OCI-LY3 (cell line): ENCODE data around the gene PPIB.

Experiments
- H2AFZ ChIP-seq: fragments of 200-600, 300-600 bp; shearing (Covaris generic); 2 replicates; pipeline ENCODE4 v1.6.0; 2014; ENCODE audit warnings: antibody characterized with exemption, low read depth, low read length
- H3K27ac ChIP-seq: fragments of 200-600, 300-600 bp; sonication (generic); 2 replicates; pipeline ENCODE4 v1.5.1; 2014; ENCODE audit warnings: mild to moderate bottlenecking, low read length, moderate library complexity, mixed read lengths
- H3K27me3 ChIP-seq: fragments of 200-600, 300-600 bp; sonication (generic); 2 replicates; pipeline ENCODE4 v1.6.1; 2014; ENCODE audit warnings: low read depth, low read length, mixed read lengths
- H3K36me3 ChIP-seq: fragments of 200-600, 300-600 bp; sonication (generic); replicated peaks from 2 replicates; pipeline ENCODE3; 2014; ENCODE audit warnings: low read depth, low read length, mixed read lengths
- H3K4me1 ChIP-seq: fragments of 300-600, 200-600 bp; sonication (generic); 2 replicates; pipeline ENCODE4 v1.6.1; 2014; ENCODE audit warnings: low read length, mixed read lengths
- H3K4me2 ChIP-seq: fragments of 200-600, 300-600 bp; sonication (generic); 2 replicates; pipeline ENCODE4 v1.6.1; 2014; ENCODE audit warnings: low read length, mixed read lengths
- H3K4me3 ChIP-seq: fragments of 300-600, 200-600 bp; sonication (generic); 2 replicates; pipeline ENCODE4 v1.5.1; 2014; ENCODE audit warnings: antibody characterized with exemption, mild to moderate bottlenecking, low read length, moderate library complexity
- H3K79me2 ChIP-seq: fragments of 300-600, 200-600 bp; shearing (Covaris generic); 2 replicates; pipeline ENCODE4 v1.6.1; 2014; ENCODE audit warnings: mild to moderate bottlenecking, low read length, mixed read lengths
- H3K9ac ChIP-seq: fragments of 300-600, 200-600 bp; shearing (Covaris generic); 2 replicates; pipeline ENCODE4 v1.6.0; 2014; ENCODE audit warnings: mild to moderate bottlenecking, low read length, moderate library complexity
- H3K9me3 ChIP-seq: fragments of 200-600, 300-600 bp; shearing (Covaris generic); 2 replicates; pipeline ENCODE4 v1.6.1; 2014; ENCODE audit warnings: low read length, mixed read lengths; ENCODE audit not compliant: insufficient read depth
- H4K20me1 ChIP-seq: fragments of 200-600, 300-600 bp; sonication (generic); 2 replicates; pipeline ENCODE4 v1.6.1; 2016; ENCODE audit warnings: low read length, mixed read lengths; ENCODE audit not compliant: insufficient read depth
- EZH2phosphoT487 ChIP-seq: fragments of 200-600 bp; shearing (Covaris generic); IDR thresholded peaks from 2 replicates; pipeline ENCODE4 v1.6.1; 2018; ENCODE audit warnings: antibody characterized with exemption, mixed run types, low read depth
- TF ChIP-seq, protein P1 (sequence below): fragments of 200-600, 300-600 bp; sonication (generic); IDR thresholded peaks from 2 replicates; pipeline ENCODE4 v1.5.1; 2014; ENCODE audit warnings: antibody characterized with exemption, low read length, low read depth

The PPIB gene

DNA sequence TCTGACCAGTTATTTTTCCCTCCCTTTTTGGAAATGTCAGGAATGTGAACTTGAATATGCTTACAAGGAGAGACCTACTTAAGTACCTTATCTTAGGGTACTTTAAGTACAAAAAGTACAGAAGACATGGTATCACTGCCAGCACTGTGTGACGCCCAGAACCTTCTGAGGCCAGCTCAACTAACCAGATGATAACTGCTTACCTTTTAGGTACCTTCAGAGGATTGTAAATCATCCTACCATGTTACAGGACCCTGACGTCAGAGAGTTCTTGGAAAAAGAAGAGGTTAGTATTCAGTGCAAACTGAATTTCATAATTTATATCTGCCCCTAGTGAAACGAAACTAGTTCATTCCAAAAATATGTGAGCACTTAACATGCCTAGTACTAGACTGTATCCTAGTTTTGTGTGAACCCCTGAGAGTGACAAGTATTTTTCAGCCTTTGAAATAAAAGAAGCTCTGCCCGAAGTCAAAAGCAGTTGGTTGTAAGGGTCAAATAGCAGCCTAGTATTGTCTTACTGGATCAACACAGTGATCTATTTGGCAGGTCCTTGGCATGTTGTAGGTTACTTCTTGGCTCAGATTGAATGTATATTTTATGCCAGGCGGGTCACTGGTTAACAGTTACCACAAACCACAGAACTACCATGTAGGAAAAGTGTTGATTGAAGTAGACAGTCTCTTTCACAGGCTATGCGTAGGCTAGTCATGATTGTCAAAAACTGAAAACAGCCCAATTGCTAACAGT lies 35.1 kb downstream of the PPIB start:
- H3K9me3 ChIP-seq: no peaks in the 10 kb centered on the region
- no peak overlapping the region for H2AFZ ChIP-seq
- no peak overlapping the region for H3K4me3 ChIP-seq
- no peaks in the 10 kb centered on the region for H3K27me3 ChIP-seq
- H3K4me2 ChIP-seq: no peak overlapping the region
- H3K9ac ChIP-seq: no peak overlapping the region
- H3K36me3 ChIP-seq: peaks cover 64% of the 10 kb centered on the region
- TF ChIP-seq, protein P1, sequence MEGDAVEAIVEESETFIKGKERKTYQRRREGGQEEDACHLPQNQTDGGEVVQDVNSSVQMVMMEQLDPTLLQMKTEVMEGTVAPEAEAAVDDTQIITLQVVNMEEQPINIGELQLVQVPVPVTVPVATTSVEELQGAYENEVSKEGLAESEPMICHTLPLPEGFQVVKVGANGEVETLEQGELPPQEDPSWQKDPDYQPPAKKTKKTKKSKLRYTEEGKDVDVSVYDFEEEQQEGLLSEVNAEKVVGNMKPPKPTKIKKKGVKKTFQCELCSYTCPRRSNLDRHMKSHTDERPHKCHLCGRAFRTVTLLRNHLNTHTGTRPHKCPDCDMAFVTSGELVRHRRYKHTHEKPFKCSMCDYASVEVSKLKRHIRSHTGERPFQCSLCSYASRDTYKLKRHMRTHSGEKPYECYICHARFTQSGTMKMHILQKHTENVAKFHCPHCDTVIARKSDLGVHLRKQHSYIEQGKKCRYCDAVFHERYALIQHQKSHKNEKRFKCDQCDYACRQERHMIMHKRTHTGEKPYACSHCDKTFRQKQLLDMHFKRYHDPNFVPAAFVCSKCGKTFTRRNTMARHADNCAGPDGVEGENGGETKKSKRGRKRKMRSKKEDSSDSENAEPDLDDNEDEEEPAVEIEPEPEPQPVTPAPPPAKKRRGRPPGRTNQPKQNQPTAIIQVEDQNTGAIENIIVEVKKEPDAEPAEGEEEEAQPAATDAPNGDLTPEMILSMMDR: no peak
- no peak for TF ChIP-seq EZH2phosphoT487
- no peaks in the 10 kb centered on the region for H4K20me1 ChIP-seq
- no peaks in the 10 kb centered on the region for H3K4me1 ChIP-seq
- H3K79me2 ChIP-seq: no peaks in the 10 kb centered on the region
- no peak overlapping the region for H3K27ac ChIP-seq

DNA sequence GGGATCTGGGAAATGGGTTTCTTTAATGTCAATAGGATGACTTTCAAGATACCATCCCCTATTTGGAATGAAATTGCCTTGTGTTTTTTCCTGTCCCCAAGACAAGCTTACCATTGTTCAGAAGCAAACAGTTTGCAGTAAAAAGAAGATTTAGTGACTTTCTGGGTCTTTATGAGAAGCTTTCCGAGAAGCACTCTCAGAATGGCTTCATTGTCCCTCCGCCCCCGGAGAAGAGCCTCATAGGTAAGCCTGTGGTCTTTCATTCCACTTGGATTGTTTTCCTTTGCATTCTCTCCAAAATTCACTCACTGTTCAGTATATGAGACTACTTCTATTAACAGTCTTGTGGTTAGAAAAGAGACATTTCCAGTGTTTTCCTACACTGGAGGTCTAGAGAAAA lies 36.8 kb downstream of the PPIB start:
- no peaks in the 10 kb centered on the region for H4K20me1 ChIP-seq
- H3K9me3 ChIP-seq: no peaks in the 10 kb centered on the region
- H3K27ac ChIP-seq: no peak overlapping the region
- TF ChIP-seq, protein P1: no peak
- no peak for TF ChIP-seq EZH2phosphoT487
- no peaks in the 10 kb centered on the region for H3K79me2 ChIP-seq
- no peaks in the 10 kb centered on the region for H3K27me3 ChIP-seq
- H3K36me3 ChIP-seq: peaks cover 65% of the 10 kb centered on the region
- no peak overlapping the region for H3K4me3 ChIP-seq
- H3K4me2 ChIP-seq: no peak overlapping the region
- H3K4me1 ChIP-seq: no peaks in the 10 kb centered on the region
- H2AFZ ChIP-seq: no peak overlapping the region
- H3K9ac ChIP-seq: no peak overlapping the region

DNA sequence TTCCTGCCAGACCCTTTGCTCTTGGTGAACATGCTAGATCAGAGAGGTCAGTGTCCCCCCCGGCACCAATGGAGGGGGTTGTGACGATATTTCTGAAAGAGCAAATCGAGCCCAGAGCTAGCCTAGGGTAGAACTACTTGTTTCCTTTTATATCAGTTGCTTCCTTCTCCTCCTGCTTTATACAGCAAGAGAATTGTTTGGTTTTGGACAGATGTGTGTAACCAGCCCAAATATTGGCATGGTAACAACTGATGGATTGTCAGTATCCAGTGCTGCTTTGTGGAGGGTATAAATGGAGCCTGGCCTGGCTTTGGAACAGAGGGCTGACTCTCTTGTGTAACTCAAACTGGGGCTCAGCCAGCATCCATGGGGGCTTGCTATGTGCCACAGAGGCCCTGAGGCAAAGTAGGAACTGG lies 39.9 kb downstream of the PPIB start:
- Histone ChIP-seq H3K4me2 (no peak overlapping the region), H3K9ac (no peak overlapping the region), H3K27ac (no peak overlapping the region), H3K4me3 (no peak overlapping the region), H4K20me1 (no peaks in the 10 kb centered on the region), H2AFZ (no peak overlapping the region), H3K9me3 (no peaks in the 10 kb centered on the region), H3K79me2 (no peaks in the 10 kb centered on the region), H3K27me3 (no peaks in the 10 kb centered on the region), H3K36me3 (peaks cover 55% of the 10 kb centered on the region), H3K4me1 (no peaks in the 10 kb centered on the region)
- no peak for TF ChIP-seq EZH2phosphoT487
- TF ChIP-seq, protein P1: no peak

DNA sequence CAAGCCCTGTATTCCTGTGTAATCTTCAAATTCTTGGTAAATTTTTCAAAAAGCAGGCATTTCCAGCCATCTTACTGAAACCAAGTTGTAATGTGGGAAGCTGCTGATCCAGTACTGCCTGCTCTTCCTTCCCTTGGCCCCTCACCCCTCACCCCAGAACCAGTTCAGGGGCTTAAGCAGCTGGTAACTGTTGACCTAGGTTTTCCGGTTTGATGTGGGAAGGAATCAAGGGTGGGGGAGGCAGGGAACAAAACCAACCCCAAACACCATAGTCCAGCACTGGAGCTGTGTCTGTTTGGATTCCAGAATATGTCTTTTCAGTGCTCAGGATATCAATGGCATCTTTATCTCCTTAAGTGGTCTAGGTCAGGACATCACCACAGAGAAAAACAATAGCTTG lies 40.4 kb downstream of the PPIB start:
- no peaks in the 10 kb centered on the region for H3K27me3 ChIP-seq
- no peak overlapping the region for H2AFZ ChIP-seq
- H3K9me3 ChIP-seq: no peaks in the 10 kb centered on the region
- no peaks in the 10 kb centered on the region for H3K4me1 ChIP-seq
- H4K20me1 ChIP-seq: no peaks in the 10 kb centered on the region
- H3K4me3 ChIP-seq: no peak overlapping the region
- H3K79me2 ChIP-seq: no peaks in the 10 kb centered on the region
- TF ChIP-seq, protein P1: no peak
- TF ChIP-seq EZH2phosphoT487: no peak
- H3K9ac ChIP-seq: no peak overlapping the region
- no peak overlapping the region for H3K4me2 ChIP-seq
- no peak overlapping the region for H3K27ac ChIP-seq
- peaks cover 50% of the 10 kb centered on the region for H3K36me3 ChIP-seq
